Body of pancreas (tissue), 4 donors: ENCODE measurements around the gene AKAP6.

Experiments
- POLR2A ChIP-seq, 3 donors: fragments of 450-650 bp; IDR thresholded peaks; one replicate each; pipeline ENCODE4 v1.6.1; 2016; ENCODE audit warnings: antibody characterized with exemption in 3 of 3, mild to moderate bottlenecking in 2 of 3
- TF ChIP-seq, protein P1 (sequence below), 7 experiments: fragments of 450-650 bp in 4 of 7; fragments of 200-600 bp in 3 of 7; sonication (generic) in 3 of 7; IDR thresholded peaks; one replicate each; pipeline ENCODE4 v1.5.1; 2016 to 2019; ENCODE audit warnings: antibody characterized with exemption in 7 of 7

DNA sequence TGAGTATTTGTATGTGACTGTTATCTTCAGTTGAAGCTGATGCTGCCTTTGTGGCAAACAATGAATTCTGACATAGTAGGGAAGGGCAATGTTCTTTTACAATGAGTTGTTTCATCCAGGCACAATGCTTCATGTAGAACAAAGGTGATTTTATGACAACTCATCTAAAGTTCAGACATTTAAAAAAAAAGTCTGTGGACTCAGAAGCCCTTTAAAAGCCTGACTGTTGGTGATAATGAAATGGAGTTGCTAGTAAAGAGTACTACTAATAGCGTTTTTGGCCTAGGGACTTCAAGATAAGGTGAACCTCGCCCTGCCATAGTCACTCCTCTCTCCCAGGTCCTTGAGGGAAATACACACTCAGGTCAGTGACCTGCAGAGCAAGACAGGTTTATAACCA lies 105.1 kb downstream of the AKAP6 start:
- TF ChIP-seq, protein P1, sequence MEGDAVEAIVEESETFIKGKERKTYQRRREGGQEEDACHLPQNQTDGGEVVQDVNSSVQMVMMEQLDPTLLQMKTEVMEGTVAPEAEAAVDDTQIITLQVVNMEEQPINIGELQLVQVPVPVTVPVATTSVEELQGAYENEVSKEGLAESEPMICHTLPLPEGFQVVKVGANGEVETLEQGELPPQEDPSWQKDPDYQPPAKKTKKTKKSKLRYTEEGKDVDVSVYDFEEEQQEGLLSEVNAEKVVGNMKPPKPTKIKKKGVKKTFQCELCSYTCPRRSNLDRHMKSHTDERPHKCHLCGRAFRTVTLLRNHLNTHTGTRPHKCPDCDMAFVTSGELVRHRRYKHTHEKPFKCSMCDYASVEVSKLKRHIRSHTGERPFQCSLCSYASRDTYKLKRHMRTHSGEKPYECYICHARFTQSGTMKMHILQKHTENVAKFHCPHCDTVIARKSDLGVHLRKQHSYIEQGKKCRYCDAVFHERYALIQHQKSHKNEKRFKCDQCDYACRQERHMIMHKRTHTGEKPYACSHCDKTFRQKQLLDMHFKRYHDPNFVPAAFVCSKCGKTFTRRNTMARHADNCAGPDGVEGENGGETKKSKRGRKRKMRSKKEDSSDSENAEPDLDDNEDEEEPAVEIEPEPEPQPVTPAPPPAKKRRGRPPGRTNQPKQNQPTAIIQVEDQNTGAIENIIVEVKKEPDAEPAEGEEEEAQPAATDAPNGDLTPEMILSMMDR (IDR thresholded peaks at IDR 0.05), result no peak
- no peak for TF ChIP-seq POLR2A (IDR thresholded peaks at IDR 0.05)
